NCI-H446 (cell line): ENCODE data around the gene ZNF41.
"Not testable (repeated sequence)": the region's sequence is repeated elsewhere in the genome, so short reads cannot be mapped to it uniquely, and the experiment has no call there.

Source experiments
- DNase-seq, 2 experiments: peaks; one replicate each; lab custom pipeline; 2025; lab: John Stamatoyannopoulos, UW

ZNF41 gene

DNA sequence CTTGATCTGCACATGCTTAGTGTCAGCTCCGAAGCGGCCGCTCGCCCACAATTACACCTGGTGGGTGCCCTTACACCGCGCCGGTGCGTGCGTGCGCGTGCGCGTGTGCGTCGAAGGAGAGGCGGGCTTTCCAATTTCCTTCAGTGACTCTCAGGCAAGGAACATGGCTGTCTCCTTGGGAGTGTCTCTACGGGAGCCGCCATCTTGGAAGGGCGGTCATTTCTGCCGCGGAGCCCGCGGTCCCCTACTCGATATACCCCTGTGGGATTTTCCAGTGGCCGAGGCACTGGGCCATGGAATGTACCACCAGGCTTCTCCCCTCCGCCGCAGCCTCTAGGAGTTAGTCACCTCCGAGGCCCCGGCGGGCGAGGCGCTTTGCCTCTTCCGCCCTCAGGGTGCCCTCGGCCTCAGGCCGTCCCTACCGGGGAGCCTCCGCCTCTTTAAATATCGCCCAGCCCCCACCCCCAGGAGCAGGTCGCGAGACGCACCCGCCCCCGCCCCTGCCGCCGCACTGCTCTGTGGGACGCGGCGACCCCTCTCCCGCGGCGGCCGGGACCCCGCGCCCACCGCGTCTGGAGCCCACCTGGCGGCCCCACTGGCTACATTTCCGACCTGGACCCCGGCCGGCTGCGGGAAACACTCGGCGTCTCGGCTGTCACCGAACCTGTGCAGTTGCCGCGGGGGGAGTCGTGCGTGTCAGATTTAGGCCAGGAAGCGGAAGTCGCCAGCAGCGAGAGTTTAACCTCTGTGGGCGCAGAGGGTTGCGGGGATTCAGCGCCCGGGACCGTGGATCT, at the start of gene ZNF41:
ZNF41 (minus strand) TSS at position 711 of the 794 bp plus-strand sequence. CDS start 15,741 bp downstream, outside the sequence.
- peak; percentile 52 to 82 for DNase-seq

DNA sequence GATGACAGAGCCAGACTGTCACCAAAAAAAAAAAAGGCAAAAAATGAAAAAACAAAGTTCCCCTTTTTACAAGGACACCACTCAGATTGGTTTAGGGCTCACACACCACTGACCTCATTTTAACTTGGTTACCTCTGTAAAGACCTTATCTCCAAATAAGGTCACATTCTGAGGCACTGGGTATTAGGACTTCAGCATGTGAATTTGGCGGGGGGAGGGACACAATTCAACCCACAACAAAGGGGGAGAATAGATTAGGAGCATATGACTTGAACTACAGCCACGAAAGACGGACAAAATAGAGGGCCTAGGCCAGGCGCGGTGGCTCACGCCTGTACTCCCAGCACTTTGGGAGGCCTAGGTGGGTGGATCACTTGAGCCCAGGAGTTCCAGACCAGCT, 47.0 kb upstream of the ZNF41 start:
- no peak for DNase-seq

DNA sequence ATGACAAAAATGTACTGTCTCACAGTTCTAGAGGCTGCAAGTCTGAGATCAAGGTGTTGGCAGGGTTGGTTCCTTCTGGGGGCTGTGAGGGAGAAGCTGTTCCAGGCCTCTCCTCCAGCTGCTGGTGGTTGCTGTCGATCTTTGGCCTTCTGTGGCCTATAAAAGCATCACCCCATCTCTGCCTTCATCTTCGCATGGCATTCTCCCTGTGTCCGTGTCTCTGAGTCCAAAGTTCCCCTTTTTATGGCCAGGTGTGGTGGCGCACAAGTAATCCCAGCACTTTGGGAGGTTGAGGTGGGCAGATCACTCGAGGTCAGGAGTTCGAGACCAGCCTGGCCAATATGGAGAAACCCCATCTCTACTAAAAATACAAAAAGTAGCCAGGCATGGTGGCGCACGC, 46.5 kb upstream of the ZNF41 start:
- no peak for DNase-seq

DNA sequence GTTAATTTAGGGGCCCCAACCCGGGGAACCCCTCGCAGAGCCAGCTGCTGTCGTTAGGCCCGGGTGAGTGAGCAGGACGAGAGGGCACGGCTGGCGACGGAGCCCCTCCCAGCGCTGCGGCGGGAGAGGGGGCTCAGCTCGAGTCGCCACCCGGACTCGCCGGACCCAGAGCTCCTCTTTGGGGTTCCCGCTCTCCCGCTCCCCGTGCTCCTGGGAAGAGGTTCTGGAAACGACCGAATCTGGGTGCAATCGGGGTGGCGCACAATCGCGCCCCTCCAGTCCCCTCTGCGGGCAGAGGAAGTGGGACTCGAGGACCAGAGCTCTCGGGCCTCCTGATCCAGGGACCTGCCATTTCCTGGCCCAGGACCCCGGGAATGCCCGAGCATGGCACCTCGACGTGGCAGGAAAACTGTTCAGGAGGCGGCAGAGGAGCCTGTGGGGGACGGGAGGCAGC, 40.7 kb upstream of the ZNF41 start:
- DNase-seq = no peak

DNA sequence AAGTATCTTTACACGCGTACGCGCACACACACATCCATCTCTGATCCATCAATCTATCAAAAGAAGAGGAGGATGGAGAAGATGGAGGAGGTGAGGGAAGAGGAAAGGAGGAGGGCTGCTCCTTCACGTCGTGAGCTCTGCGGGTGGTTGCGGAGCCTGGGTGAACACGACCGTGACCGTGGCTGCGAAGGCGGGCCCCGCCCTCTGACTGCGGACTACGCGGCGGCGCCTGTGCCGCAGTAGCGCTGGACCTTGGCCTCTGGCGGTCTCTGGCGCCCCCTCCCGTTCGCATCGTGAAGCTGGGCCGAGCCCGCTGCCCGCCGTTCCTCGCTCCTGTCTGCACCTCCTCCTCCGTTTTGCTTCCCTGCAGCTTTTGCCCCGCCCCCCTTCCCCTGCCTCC, 40.3 kb upstream of the ZNF41 start:
- peak; percentile 52 to 78 for DNase-seq

DNA sequence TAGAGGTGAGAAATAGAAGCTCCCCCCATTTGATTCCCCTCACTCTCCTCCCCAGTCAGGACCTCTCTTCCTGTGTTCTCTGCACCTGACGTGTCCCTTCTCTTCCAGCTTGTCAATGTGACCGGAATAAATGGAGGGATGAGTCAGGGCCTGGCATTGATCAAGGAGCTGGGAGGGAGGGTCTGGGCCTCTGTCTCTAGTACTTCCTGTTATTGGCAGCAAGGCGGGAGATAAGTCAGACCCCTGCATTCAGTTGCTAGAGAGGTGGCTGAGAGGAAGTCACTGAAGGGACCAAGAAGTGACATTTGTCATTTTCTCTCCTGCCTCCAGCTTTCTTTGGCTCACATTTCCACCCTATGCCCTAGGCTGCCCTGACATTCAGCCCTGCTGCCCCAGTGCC, 35.1 kb upstream of the ZNF41 start:
- DNase-seq = no peak

DNA sequence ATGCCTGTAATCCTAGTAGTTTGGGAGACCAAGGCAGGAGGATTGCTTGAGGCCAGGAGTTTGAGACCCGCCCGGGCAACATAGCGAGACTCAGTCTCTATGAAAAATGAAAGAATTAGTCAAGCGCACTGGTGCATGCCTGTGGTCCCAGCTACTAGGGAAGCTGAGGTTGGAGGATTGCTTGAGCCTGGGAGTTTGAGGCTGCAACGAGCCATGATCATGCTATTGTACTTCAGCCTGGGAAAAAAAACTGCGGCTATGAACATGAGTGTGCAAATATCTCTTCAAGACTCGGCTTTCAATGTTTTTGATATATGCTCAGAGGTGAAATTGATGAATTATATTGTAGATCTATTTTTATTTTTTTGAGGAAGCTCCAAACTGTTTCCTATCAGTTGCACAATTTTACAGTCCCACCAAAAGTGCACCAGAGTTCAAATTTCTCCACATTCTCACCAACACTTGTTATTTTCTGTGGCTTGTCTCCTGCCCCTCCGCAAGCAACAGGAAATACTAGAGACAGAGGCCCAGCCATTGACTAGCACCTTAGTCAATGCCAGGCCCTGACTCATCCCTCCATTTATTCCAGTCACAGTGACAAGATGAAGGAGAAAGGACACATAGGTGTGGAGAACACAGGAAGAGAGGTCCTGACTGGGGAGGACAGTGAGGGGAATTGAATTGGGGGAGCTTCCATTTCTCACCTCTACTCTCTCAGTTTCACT, 33.1 kb upstream of the ZNF41 start:
- DNase-seq = no peak

DNA sequence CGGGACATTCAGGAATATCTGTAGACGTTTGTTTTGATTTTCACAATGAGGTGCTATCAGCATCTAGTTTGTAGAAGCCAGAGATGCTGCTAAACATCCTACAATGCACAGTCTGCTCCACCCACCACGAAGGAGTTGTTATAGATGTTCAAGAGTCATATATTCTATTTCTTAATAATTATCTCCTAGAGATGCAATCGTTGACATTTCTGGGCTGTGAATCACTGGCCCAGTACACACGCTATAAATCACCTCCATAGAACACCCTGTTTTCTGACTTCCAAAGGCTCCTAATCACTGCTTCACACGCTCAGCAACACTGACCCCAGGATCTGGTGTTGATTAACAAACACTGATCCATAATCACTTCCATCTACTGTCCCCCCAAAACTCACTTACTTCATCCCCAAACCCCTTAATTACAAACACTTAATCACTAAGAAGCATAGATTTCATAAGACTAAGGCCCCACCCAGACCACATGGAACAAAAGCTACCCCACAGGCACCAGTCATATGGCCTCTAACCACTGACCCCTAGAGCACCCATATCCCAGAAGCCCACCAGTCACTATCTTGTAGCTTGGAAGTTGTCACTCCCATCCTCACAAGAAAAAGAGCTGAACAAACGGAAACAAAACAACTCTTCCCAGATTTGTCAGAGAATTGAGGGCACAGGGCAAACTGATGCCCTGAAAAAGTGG, 31.7 kb upstream of the ZNF41 start:
- no peak for DNase-seq

DNA sequence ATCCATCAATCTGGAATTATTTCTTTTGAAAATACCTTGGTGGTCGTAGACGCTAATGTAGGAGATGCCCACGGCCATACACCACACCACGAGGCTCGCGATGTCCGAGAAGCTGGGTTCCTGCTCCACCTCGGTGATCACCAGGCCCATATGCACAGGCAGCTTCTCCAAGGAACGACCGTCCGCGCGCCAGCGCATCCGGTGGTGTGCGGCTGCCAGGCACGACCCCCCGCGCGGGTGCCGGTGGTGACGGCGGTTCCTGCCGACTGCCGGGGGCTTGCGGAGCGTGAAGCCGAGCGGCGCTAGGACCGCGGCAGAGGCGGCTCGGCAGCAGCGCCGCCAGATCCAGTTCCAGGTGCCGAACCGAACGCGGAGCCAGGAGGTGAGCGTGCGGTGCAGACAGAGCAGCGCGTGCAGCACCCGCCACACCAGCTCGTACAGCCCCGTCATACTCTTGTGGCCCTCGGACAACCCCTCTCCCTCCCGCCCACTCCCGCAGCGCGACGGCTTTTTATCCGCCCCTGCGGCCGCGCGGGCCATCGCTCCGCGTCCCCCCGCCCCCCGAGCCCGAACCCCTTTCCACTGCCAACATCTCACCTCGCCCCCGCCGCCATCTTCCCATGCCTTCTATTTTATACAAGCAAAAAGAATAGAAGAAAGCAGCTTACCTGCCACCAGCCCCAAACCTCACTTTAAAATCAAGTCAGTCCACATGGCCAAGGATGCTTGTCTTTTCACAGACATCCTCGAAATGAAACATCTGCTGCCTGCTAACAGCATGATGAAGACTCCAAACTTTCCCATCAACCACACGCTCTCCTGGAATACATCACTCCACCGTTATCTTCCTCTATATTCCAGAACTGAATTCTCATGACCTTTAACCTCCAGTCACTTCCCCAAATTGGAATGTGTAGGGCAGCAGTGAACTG, 30.3 kb upstream of the ZNF41 start:
- DNase-seq = peak in 1 of 2 experiments; percentile 8

DNA sequence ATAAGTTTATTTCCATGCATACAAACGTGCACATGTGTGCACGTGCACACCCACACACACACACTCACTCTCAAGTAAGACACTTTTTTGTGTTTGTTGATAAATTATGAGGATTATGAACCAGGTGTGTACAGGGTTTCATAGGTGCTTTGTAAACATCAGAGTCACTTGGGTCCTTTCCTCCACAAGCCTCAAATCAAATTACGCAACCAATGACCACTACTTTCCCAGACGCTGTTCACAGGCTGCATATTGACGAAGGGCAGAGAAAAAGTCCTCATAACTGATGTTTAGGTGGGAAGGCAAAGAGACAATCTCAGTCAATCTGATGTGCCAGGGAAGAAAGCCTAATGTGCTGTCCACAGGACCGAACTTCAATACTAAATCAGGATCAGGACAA, 29.4 kb upstream of the ZNF41 start:
- not testable (repeated sequence) for DNase-seq

DNA sequence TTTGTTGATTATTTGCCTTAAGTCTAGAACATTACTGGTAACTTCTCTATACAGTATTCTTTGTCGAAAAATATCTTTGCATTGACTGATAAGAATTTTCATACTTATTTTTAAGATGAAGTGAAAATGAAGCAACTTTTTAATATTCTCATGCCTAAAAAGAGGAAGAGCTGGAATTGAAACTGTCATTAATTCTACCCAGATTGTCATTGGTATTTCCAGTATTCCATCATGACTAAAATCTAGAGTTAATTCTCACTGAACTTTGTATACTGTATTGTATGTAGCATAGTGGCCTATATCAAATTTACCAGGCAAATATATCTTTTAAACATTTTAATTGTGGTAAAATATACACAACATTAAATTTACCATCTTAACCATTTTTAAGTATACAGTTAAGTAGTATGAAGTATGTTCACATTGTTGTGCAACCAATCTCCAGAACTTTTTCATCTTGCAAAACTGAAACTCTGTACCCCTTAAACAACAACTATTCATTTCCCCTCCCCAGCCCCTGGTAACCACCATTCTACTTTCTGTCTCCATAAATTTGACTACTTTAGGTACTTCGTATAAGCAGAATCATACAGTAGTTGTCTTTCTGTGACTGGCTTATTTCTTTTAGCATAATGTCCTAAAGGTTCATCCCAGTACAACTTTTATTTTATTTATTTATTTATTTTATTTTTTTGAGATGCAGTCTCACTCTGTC, 24.3 kb upstream of the ZNF41 start:
- DNase-seq = no peak

DNA sequence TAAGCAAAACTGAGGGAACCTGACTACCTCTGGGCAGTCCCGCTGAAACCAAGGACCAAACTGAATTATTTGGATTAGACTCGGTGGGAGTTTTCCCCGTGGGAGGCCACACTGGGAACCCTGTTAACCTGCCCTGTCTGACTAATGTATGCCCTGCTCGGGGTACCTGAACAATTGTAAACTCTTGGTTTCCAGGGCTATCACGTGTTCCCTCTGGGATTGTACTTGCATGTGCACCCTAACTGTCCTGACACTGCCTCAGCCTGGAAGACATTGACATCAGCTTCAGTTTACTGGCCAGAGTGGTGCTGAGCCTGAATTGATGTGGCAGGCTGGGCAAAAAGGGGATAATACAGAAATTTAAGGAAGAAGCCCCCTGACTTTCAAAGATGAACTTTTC, 20.1 kb upstream of the ZNF41 start:
- DNase-seq = no peak

DNA sequence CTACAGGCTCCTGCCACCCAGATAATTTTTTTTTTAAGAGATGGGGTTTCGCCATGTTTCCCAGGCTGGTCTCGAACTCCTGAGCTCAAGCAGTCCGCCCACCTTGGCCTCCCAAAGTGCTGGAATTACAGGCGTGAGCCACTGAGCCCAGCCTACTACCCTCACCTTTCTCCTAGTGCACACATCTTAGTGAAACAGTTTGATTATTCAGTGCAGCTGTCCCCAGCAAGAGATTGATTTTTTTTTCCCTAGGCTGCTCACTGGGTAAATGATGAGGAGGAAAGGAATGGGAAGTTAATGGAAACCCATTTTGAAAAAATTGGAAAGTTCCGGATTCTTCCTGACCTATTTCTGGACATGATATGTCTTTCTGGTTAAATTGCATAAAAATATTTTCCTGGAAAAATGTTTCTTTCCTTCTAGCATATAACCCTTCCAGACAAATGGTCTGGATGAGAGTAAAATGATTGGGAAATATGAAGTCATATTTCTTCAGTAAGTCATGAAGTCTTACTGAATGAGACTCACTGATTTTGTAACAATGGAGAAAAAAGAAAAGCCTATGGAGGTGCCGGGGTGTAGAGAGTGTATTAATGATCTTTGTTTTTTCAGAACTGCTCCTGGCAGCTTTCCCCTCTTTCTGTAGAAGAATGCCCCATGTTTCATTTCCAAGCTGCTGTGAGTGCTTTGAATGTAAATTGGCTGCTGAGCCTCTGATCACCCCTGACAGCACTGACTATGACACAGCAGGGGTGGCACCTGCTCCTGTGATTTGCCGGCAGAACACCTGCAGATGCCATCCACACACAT, 19.5 kb upstream of the ZNF41 start:
- no peak for DNase-seq

DNA sequence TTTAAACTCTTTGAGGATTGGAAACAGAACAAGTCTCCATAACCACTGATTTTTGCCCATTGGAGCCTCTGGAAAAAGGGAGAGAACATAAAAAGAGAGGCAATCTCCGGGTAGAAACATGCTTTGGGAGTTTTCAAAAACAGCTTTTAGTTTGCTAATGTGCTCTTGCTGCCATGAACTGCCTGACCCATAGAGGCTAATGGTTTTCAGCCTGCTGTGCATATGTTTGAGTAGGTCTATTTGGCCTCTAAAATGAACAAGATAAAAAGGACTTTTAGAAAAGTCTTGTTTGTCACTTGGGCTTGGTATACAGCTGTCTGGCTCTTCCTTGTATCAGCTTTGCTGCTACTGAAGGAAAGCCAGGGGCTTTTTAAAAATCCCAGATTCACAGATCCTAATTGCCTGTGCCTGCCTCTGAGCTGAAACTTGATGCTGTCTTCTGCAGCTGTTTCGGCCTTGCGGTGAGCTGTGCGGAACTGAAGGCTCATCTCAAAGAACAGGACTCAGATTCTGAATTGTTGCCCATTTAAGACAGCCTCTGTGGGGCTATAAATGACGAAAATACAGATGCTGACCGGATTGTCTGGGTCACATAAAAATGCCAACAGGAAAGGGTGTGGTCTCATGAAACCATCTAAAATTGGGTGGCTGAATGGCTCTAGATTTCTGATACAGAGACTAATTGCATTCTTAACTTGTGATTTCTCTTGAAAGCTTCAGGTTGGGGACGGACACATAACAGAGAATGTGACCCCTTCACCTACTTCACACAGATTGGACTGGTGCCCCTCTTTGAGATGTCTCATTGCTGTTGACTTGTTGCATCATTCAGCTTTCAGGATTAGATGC, 18.4 kb upstream of the ZNF41 start:
- DNase-seq = no peak

DNA sequence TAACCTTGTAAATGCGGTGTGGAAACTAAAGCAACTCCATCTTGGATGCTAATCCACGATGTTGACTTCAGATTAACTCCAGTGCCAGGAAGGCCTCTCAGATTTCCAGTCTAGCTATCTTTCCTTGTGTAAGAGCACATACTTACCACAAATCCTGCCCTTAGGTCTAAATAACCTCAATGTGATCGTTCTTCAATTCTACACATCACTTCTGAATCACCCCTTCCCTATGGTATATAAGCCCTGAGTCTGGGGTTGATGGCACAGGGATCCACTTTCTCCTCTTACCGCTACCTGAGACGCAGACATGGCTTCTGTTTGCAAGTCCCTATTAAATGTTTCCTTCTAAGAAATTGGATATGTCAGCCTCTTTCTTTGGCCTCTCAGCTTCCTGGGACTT, 17.5 kb upstream of the ZNF41 start:
- DNase-seq = no peak

DNA sequence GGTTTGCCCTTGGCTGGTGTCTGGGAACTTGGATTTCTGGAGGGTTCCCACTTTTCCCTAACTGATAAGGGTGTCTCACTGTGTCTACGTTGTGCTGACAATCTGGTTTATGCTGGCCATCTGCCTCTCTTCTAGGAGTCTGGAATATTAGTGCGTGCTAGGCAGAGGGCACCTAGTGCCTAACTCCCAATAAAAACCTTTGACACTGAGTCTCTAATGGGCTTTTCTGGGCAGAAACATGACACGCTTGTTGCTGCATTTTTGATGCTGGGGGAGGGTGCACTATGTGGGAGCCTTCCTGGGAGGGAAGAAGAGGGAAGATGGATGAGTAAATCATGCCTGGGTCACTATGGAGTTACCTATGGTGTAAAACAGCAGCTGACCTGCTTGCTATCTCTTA, 16.3 kb upstream of the ZNF41 start:
- no peak for DNase-seq

DNA sequence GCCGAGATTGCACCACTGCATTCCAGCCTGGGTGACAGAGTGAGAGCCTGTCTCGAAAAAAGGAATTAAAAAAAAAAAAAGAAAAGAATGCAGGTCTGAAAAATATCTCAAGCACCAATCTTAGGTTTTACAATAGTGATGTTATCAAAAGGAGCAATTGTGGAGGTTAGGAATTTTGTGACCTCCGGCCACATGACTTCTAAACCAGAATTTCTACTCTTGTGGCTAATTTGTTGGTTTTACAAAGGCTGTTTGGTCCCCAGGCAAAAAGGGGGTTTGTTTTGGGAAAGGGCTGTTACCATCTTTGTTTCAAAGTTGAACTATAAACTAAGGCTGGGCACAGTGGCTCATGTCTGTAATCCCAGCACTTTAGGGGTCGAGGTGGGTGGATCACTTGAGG, 15.4 kb upstream of the ZNF41 start:
- DNase-seq = no peak

DNA sequence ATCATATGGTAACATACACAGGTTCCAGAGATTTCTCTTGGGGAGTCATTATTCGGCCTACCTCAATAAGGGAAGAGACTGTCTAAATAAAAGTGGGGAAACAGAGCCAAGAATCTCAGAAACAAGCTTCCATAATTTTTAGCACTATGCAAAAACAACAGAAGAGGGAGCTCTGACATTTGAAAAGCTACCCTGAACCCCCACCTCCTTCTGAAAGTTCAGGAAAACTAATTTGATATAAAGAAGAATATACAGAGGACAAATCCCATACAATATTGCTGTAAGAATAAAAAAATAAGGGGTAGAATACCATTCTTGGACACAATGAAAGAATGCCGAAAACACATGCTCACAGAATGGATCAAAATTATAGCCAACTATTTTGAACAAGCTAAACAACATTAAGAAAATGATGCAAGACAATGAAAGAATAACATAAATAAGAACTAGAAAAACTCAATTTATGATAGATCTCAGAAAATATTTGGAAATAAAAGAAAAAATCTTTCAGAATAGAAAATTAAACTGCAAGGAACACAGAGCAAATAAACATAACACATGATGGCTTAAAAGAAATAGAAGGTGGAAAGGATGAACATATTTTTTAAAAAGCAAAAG, 14.4 kb upstream of the ZNF41 start:
- DNase-seq = peak in 1 of 2 experiments; percentile 15

DNA sequence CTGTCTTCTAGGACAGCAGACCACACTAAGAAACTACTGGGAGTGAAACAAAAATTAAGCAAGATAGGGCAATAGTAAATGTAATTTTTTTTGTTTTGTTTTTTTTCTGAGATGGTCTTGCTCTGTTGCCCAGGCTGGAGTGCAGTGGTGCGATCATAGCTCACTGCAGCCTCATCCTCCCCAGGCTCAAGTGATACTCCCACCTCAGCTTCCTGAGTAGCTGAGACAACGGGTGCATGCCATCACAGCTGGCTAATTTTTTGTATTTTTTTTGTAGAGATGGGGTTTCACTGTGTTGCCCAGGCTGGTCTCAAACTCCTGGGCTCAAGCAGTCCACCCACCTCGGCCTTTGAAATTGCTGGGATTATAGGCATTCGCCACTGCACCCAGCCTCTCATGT, 9.1 kb upstream of the ZNF41 start:
- not testable (repeated sequence) for DNase-seq
